GM23338 (cell line): ENCODE measurements around the gene MAGI3. TPM values are rescaled to one million over a fixed set of nuclear protein-coding genes. Genes with fewer than 3 reads are reported as not detected.

Experiments
- ATAC-seq: fragments of 200-7000 bp; cut with Tn5 transposase; 3 replicates; pipeline ENCODE4 v1.9.1; 2020
- DNase-seq: peaks from one replicate; pipeline ENCODE4 v3.0.0-alpha.2; 2015; ENCODE audit warnings: low spot score
- H2AFZ ChIP-seq: fragments of 200-600 bp; sonication (generic); 2 replicates; pipeline ENCODE4 v1.8.0; 2016; ENCODE audit warnings: antibody characterized with exemption, mild to moderate bottlenecking, moderate library complexity
- H3F3A ChIP-seq: fragments of 200-600 bp; sonication (generic); replicated peaks from 2 replicates; pipeline ENCODE4 v1.8.0; 2017; ENCODE audit warnings: antibody characterized with exemption, mixed run types, low read depth
- H3K27ac ChIP-seq: fragments of 200-600 bp; sonication (generic); 2 replicates; pipeline ENCODE4 v1.6.1; 2016; ENCODE audit warnings: low read depth
- H3K27me3 ChIP-seq: fragments of 200-600 bp; sonication (generic); 2 replicates; pipeline ENCODE4 v1.8.0; 2016; ENCODE audit warnings: mild to moderate bottlenecking, mixed run types, moderate library complexity; ENCODE audit not compliant: insufficient read depth
- H3K36me3 ChIP-seq: fragments of 200-600 bp; sonication (generic); 2 replicates; pipeline ENCODE4 v1.8.0; 2016; ENCODE audit warnings: mild to moderate bottlenecking; ENCODE audit not compliant: insufficient read depth
- H3K4me1 ChIP-seq: fragments of 200-600 bp; sonication (generic); 2 replicates; pipeline ENCODE4 v1.8.0; 2016; ENCODE audit warnings: mild to moderate bottlenecking, moderate library complexity; ENCODE audit not compliant: insufficient read depth
- H3K4me2 ChIP-seq: fragments of 200-600 bp; sonication (generic); 2 replicates; pipeline ENCODE4 v1.7.1; 2017; ENCODE audit warnings: mixed run types
- H3K4me3 ChIP-seq: fragments of 200-600 bp; sonication (generic); 2 replicates; pipeline ENCODE4 v1.6.1; 2016; ENCODE audit warnings: mixed run types
- H3K79me2 ChIP-seq: fragments of 200-600 bp; sonication (generic); replicated peaks from 2 replicates; pipeline ENCODE4 v1.8.0; 2017; ENCODE audit warnings: mild to moderate bottlenecking; ENCODE audit not compliant: insufficient read depth
- H3K9me2 ChIP-seq: fragments of 200-600 bp; sonication (generic); 2 replicates; pipeline ENCODE4 v1.8.0; 2017; ENCODE audit not compliant: insufficient read depth
- H4K20me1 ChIP-seq: fragments of 200-600 bp; sonication (generic); replicated peaks from 2 replicates; pipeline ENCODE4 v1.8.0; 2017; ENCODE audit warnings: mild to moderate bottlenecking; ENCODE audit not compliant: insufficient read depth
- H3K27ac Mint-ChIP-seq: 2 replicates; pipeline ENCODE4 v1.8.0; 2020; ENCODE audit warnings: inconsistent platforms, mild to moderate bottlenecking, moderate library complexity, mixed read lengths
- H3K27me3 Mint-ChIP-seq: 3 replicates; pipeline ENCODE4 v1.8.0; 2022; ENCODE audit warnings: low read depth, mild to moderate bottlenecking, moderate library complexity, mixed read lengths, inconsistent platforms; ENCODE audit not compliant: insufficient read depth, poor library complexity
- H3K36me3 Mint-ChIP-seq: 3 replicates; pipeline ENCODE4 v1.8.0; 2021; ENCODE audit warnings: low read depth, mild to moderate bottlenecking, inconsistent platforms, moderate library complexity, mixed read lengths
- H3K4me1 Mint-ChIP-seq: 3 replicates; pipeline ENCODE4 v1.8.0; 2020; ENCODE audit warnings: mild to moderate bottlenecking, inconsistent platforms, mixed read lengths
- H3K4me3 Mint-ChIP-seq: 3 replicates; pipeline ENCODE4 v1.8.0; 2021; ENCODE audit warnings: moderate library complexity, mild to moderate bottlenecking, inconsistent platforms, mixed read lengths
- H3K9me3 Mint-ChIP-seq: 3 replicates; pipeline ENCODE4 v1.8.0; 2020; ENCODE audit warnings: moderate library complexity, mild to moderate bottlenecking, inconsistent platforms, mixed read lengths
- CREB1 ChIP-seq: fragments of 250-450 bp; sonication (Bioruptor Pico); IDR thresholded peaks from 2 replicates; pipeline ENCODE4 v1.5.0; 2020; ENCODE audit warnings: low read depth, mild to moderate bottlenecking, moderate library complexity
- CTCF ChIP-seq, 2 experiments: fragments of 200-600 bp in 1 of 2; sonication (generic) in 1 of 2; conservative IDR thresholded peaks; 2 replicates each; pipeline versions ENCODE4 v1.5.1 to v1.6.1; 2016 to 2017; ENCODE audit warnings: antibody characterized with exemption in 2 of 2, low read depth in 2 of 2, mild to moderate bottlenecking in 2 of 2, moderate library complexity in 1 of 2
- ETS1 ChIP-seq: IDR thresholded peaks from 2 replicates; pipeline ENCODE4 v1.6.1; 2016; ENCODE audit warnings: antibody characterized with exemption
- EZH2 ChIP-seq: fragments of 200-600 bp; sonication (generic); IDR thresholded peaks from one replicate; pipeline ENCODE4 v1.8.0; 2017; ENCODE audit warnings: antibody characterized with exemption, mild to moderate bottlenecking, low read depth; ENCODE audit not compliant: unreplicated experiment
- EZH2phosphoT487 ChIP-seq: fragments of 200-600 bp; sonication (generic); IDR thresholded peaks from one replicate; pipeline ENCODE4 v1.8.1; 2018; ENCODE audit warnings: antibody characterized with exemption; ENCODE audit not compliant: unreplicated experiment
- JUNB ChIP-seq: IDR thresholded peaks from one replicate; pipeline ENCODE4 v1.6.1; 2016; ENCODE audit warnings: antibody characterized with exemption; ENCODE audit not compliant: unreplicated experiment
- NANOG ChIP-seq: IDR thresholded peaks from 2 replicates; pipeline ENCODE4 v1.6.1; 2016; ENCODE audit warnings: antibody characterized with exemption, borderline replicate concordance
- POLR2AphosphoS5 ChIP-seq: IDR thresholded peaks from 2 replicates; pipeline ENCODE4 v1.6.1; 2016; ENCODE audit warnings: antibody characterized with exemption, low read depth
- REST ChIP-seq: IDR thresholded peaks from one replicate; pipeline ENCODE4 v1.6.1; 2018; ENCODE audit warnings: antibody characterized with exemption; ENCODE audit not compliant: unreplicated experiment
- STAT1 ChIP-seq: IDR thresholded peaks from one replicate; pipeline ENCODE4 v1.6.1; 2016; ENCODE audit warnings: antibody characterized with exemption; ENCODE audit not compliant: unreplicated experiment
- ZNF114 ChIP-seq: fragments of 250-450 bp; sonication (Bioruptor Pico); IDR thresholded peaks from 2 replicates; pipeline ENCODE4 v1.5.0; 2020; ENCODE audit warnings: mild to moderate bottlenecking, moderate library complexity
- ZNF331 ChIP-seq: fragments of 250-450 bp; sonication (Bioruptor Pico); IDR thresholded peaks from 2 replicates; pipeline ENCODE4 v1.5.0; 2020; ENCODE audit warnings: low read depth, mild to moderate bottlenecking, moderate library complexity
- ZNF462 ChIP-seq: fragments of 250-450 bp; sonication (Bioruptor Pico); IDR thresholded peaks from 2 replicates; pipeline ENCODE4 v1.5.0; 2020; ENCODE audit warnings: mild to moderate bottlenecking, moderate library complexity
- polyA plus RNA-seq: library from polyadenylated mRNA; unstranded; fragments of >200 nt; fragmentation: Nextera tagmentation; extraction: Ambion mirVana; gene quantifications from 2 replicates; pipeline ENCODE4 v1.2.1, GENCODE V29; 2016
- total RNA-seq: library from RNA; depleted of rRNA; stranded (reverse); fragments of >200 nt; shearing (Covaris generic); gene quantifications from 2 replicates; pipeline ENCODE4 v1.2.3, GENCODE V29; 2014

Gene MAGI3
- total and polyA plus RNA-seq, 2 experiments from 2014 or later = 3.9 to 10.0 TPM

GRCh38 chr1:113515498-113515897, 125.2 kb downstream of the MAGI3 start:
- H3K4me3 ChIP-seq = no peak overlapping the region
- no peaks in the 10 kb centered on the region for H3F3A ChIP-seq
- H3K4me1 ChIP-seq = no peaks in the 10 kb centered on the region
- no peaks in the 10 kb centered on the region for H3K27me3 Mint-ChIP-seq
- no peaks in the 10 kb centered on the region for H3K79me2 ChIP-seq
- no peak overlapping the region for H3K4me2 ChIP-seq
- peaks cover 22% of the 10 kb centered on the region; the same call in 2 of the 3 replicates for H3K9me3 Mint-ChIP-seq
- H3K27ac Mint-ChIP-seq = no peak overlapping the region
- no peak overlapping the region for H3K27ac ChIP-seq
- H4K20me1 ChIP-seq = no peaks in the 10 kb centered on the region
- H3K27me3 ChIP-seq = no peaks in the 10 kb centered on the region
- no peaks in the 10 kb centered on the region for H3K4me1 Mint-ChIP-seq
- TF ChIP-seq EZH2 = no peak
- no peak for TF ChIP-seq STAT1
- TF ChIP-seq ETS1 = no peak
- no peak for TF ChIP-seq CREB1 (CRISPR knock-in tag)
- TF ChIP-seq POLR2AphosphoS5 = no peak
- no peak for TF ChIP-seq ZNF462
- no peak for TF ChIP-seq JUNB
- no peak for TF ChIP-seq REST
- TF ChIP-seq CTCF (conservative IDR thresholded peaks at IDR 0.05; ENCODE audit: low read depth in 2 of 2) = no peak
- TF ChIP-seq ZNF114 (CRISPR knock-in tag) = no peak
- TF ChIP-seq EZH2phosphoT487 = no peak
- no peak for TF ChIP-seq NANOG
- no peak for TF ChIP-seq ZNF331 (CRISPR knock-in tag)
- no peak overlapping the region for H2AFZ ChIP-seq
- peaks cover 12% of the 10 kb centered on the region for H3K36me3 ChIP-seq
- H3K4me3 Mint-ChIP-seq = no peak overlapping the region
- no peak for DNase-seq
- peaks cover 15% of the 10 kb centered on the region; the same call in 2 of the 3 replicates for H3K36me3 Mint-ChIP-seq
- no peaks in the 10 kb centered on the region for H3K9me2 ChIP-seq
- no peak for ATAC-seq
